H1 (cell line): ENCODE measurements around the gene CHAT. TPM values are rescaled to one million over a fixed set of nuclear protein-coding genes. Genes with fewer than 3 reads are reported as not detected.

Experiments used
- CTCF ChIA-PET: fragments of 300-600 bp; sonication (Branson Sonifier 250); formaldehyde crosslinking; loops from one replicate; lab custom pipeline; 2021; ENCODE audit not compliant: partially characterized antibody; lab: Charles Lee
- POLR2A ChIA-PET: fragments of 300-600 bp; sonication (Branson Sonifier 250); formaldehyde crosslinking; loops from one replicate; lab custom pipeline; 2021; ENCODE audit warnings: inconsistent platforms; ENCODE audit not compliant: partially characterized antibody; lab: Charles Lee
- DNase-seq, 2 experiments: peaks; one replicate each; pipeline versions ENCODE4 v3.0.0 to v3.0.0-alpha.2; 2010 to 2022; ENCODE audit warnings: low spot score in 2 of 2, low read depth in 1 of 2, mixed read lengths in 1 of 2
- FAIRE-seq: peaks from 2 replicates; lab custom pipeline; 2011; peaks lifted over from hg19 to GRCh38; lab: Jason Lieb, UNC
- H2AFZ ChIP-seq: 2 replicates; pipeline ENCODE4 v1.8.1; 2012; ENCODE audit warnings: low read length, inconsistent platforms
- H2AK5ac ChIP-seq: 2 replicates; pipeline ENCODE4 v1.6.1; 2013; ENCODE audit warnings: low read depth, low read length
- H2BK120ac ChIP-seq: replicated peaks from 2 replicates; pipeline ENCODE3; 2013; ENCODE audit warnings: low read depth, low read length, inconsistent platforms
- H2BK12ac ChIP-seq: 2 replicates; pipeline ENCODE4 v1.6.1; 2013; ENCODE audit warnings: low read depth, low read length
- H2BK15ac ChIP-seq: 2 replicates; pipeline ENCODE4 v1.6.1; 2013; ENCODE audit warnings: low read length
- H2BK20ac ChIP-seq: 2 replicates; pipeline ENCODE4 v1.6.1; 2013; ENCODE audit warnings: low read length
- H2BK5ac ChIP-seq: 2 replicates; pipeline ENCODE4 v1.6.1; 2013; ENCODE audit warnings: low read depth, low read length
- H3K14ac ChIP-seq: 2 replicates; pipeline ENCODE4 v1.6.1; 2013; ENCODE audit warnings: inconsistent platforms; ENCODE audit not compliant: insufficient read length
- H3K18ac ChIP-seq: 2 replicates; pipeline ENCODE4 v1.6.1; 2013; ENCODE audit warnings: low read length; ENCODE audit errors: extremely low read depth
- H3K23ac ChIP-seq: 2 replicates; pipeline ENCODE4 v1.6.1; 2013; ENCODE audit warnings: inconsistent platforms; ENCODE audit not compliant: insufficient read length
- H3K23me2 ChIP-seq: 2 replicates; pipeline ENCODE4 v1.6.1; 2013; ENCODE audit warnings: low read depth, low read length
- H3K27ac ChIP-seq: 2 replicates; pipeline ENCODE4 v1.6.1; 2011; ENCODE audit warnings: low read depth, low read length, inconsistent platforms
- H3K27me3 ChIP-seq, 4 experiments: replicated peaks in 1 of 4; 1 replicate in 1 of 4; 2 replicates in 3 of 4; pipeline versions ENCODE4 v1.6.1 to v1.8.1; 2011 to 2013; ENCODE audit warnings: low read length in 3 of 4, mild to moderate bottlenecking in 3 of 4, inconsistent platforms in 2 of 4, mixed read lengths in 2 of 4, moderate library complexity in 1 of 4; ENCODE audit not compliant: control insufficient read depth in 3 of 4, insufficient read depth in 3 of 4; ENCODE audit errors: extremely low read depth in 1 of 4
- H3K36me3 ChIP-seq, 4 experiments: 2 replicates each; pipeline versions ENCODE4 v1.6.1 to v1.8.1; 2011 to 2013; ENCODE audit warnings: mild to moderate bottlenecking in 4 of 4, low read length in 3 of 4, moderate library complexity in 2 of 4, control low read depth in 1 of 4, inconsistent platforms in 1 of 4; ENCODE audit not compliant: insufficient read depth in 4 of 4, control insufficient read depth in 2 of 4
- H3K4ac ChIP-seq: replicated peaks from 2 replicates; pipeline ENCODE3; 2013; ENCODE audit warnings: low read length, low read depth, mixed read lengths, inconsistent platforms; ENCODE audit not compliant: insufficient read length
- H3K4me1 ChIP-seq, 4 experiments: replicated peaks in 1 of 4; 1 replicate in 1 of 4; 2 replicates in 3 of 4; pipeline versions ENCODE4 v1.6.1 to v1.8.1; 2011 to 2013; ENCODE audit warnings: low read length in 3 of 4, inconsistent platforms in 2 of 4, mixed read lengths in 1 of 4; ENCODE audit not compliant: insufficient read depth in 4 of 4, control insufficient read depth in 3 of 4
- H3K4me2 ChIP-seq, 2 experiments: 2 replicates each; pipeline versions ENCODE4 v1.6.1 to v1.8.1; 2011 to 2013; ENCODE audit warnings: low read depth in 2 of 2, low read length in 2 of 2, control low read depth in 1 of 2, inconsistent platforms in 1 of 2, mild to moderate bottlenecking in 1 of 2; ENCODE audit not compliant: insufficient read depth in 1 of 2
- H3K4me3 ChIP-seq, 4 experiments: fragments of 200-600, 300-600 bp in 1 of 4; sonication (generic), shearing (Covaris generic), sonication (Bioruptor Twin) in 1 of 4; 2 replicates each; pipeline versions ENCODE4 v1.5.1 to v1.8.1; 2011 to 2016; ENCODE audit warnings: low read length in 4 of 4, low read depth in 3 of 4, control low read depth in 2 of 4, inconsistent platforms in 2 of 4, mild to moderate bottlenecking in 2 of 4, mixed read lengths in 1 of 4, moderate library complexity in 1 of 4; ENCODE audit not compliant: insufficient read depth in 2 of 4; ENCODE audit errors: extremely low read depth in 1 of 4
- H3K56ac ChIP-seq: replicated peaks from 2 replicates; pipeline ENCODE3; 2013; ENCODE audit warnings: low read depth, mild to moderate bottlenecking, mixed read lengths, low read length, inconsistent platforms; ENCODE audit not compliant: insufficient read length
- H3K79me1 ChIP-seq: 2 replicates; pipeline ENCODE4 v1.6.1; 2013; ENCODE audit warnings: low read depth, low read length, control low read depth
- H3K79me2 ChIP-seq, 2 experiments: 2 replicates each; pipeline versions ENCODE4 v1.6.1 to v1.8.1; 2012 to 2013; ENCODE audit warnings: low read length in 2 of 2, mild to moderate bottlenecking in 2 of 2, inconsistent platforms in 1 of 2; ENCODE audit not compliant: insufficient read depth in 2 of 2, control insufficient read depth in 1 of 2
- H3K9ac ChIP-seq, 4 experiments: replicated peaks in 1 of 4; 1 replicate in 1 of 4; 2 replicates in 3 of 4; pipeline versions ENCODE4 v1.6.1 to v1.8.1; 2011 to 2013; ENCODE audit warnings: low read depth in 3 of 4, low read length in 3 of 4, control low read depth in 2 of 4, mild to moderate bottlenecking in 2 of 4, moderate library complexity in 2 of 4, inconsistent platforms in 1 of 4; ENCODE audit errors: extremely low read depth in 1 of 4
- H3K9me3 ChIP-seq, 2 experiments: 2 replicates each; pipeline versions ENCODE4 v1.6.1 to v1.8.1; 2012 to 2013; ENCODE audit warnings: mild to moderate bottlenecking in 2 of 2, moderate library complexity in 2 of 2, control low read depth in 1 of 2, inconsistent platforms in 1 of 2, low read depth in 1 of 2, low read length in 1 of 2, mixed read lengths in 1 of 2; ENCODE audit not compliant: insufficient read depth in 2 of 2
- H4K20me1 ChIP-seq, 2 experiments: replicated peaks in 1 of 2; 2 replicates each; pipeline versions ENCODE3 to v1.8.1; 2011 to 2013; ENCODE audit warnings: inconsistent platforms in 2 of 2, low read length in 2 of 2, mild to moderate bottlenecking in 1 of 2; ENCODE audit not compliant: insufficient read depth in 2 of 2, control insufficient read depth in 1 of 2
- H4K5ac ChIP-seq: 2 replicates; pipeline ENCODE4 v1.6.1; 2013; ENCODE audit warnings: low read length, low read depth, mixed read lengths, inconsistent platforms; ENCODE audit not compliant: insufficient read length
- H4K8ac ChIP-seq: 2 replicates; pipeline ENCODE4 v1.8.0; 2013; ENCODE audit warnings: mild to moderate bottlenecking, moderate library complexity, low read length, inconsistent platforms; ENCODE audit not compliant: insufficient read depth; ENCODE audit errors: extremely low read depth
- H4K91ac ChIP-seq: replicated peaks from 2 replicates; pipeline ENCODE3; 2013; ENCODE audit warnings: low read length, mixed read lengths, inconsistent platforms; ENCODE audit not compliant: insufficient read length
- CBX8 ChIP-seq: fragments of 300-800, 300-1000 bp; sonication (generic); IDR thresholded peaks from 2 replicates; pipeline ENCODE4 v1.7.1; 2016; ENCODE audit warnings: low read depth, low read length, borderline replicate concordance
- EP300 ChIP-seq, 2 experiments: IDR thresholded peaks; 1 replicate in 1 of 2; 2 replicates in 1 of 2; pipeline ENCODE4 v1.6.1; 2011 to 2012; ENCODE audit warnings: low read depth in 2 of 2, low read length in 2 of 2, mild to moderate bottlenecking in 2 of 2, borderline replicate concordance in 1 of 2, inconsistent platforms in 1 of 2, moderate library complexity in 1 of 2
- GABPA ChIP-seq: IDR thresholded peaks from 2 replicates; pipeline ENCODE4 v1.6.1; 2011; ENCODE audit warnings: mild to moderate bottlenecking, low read length, moderate library complexity, borderline replicate concordance; ENCODE audit not compliant: insufficient read depth
- HDAC6 ChIP-seq: IDR thresholded peaks from one replicate; pipeline ENCODE4 v1.7.1; 2012; ENCODE audit warnings: low read depth, mild to moderate bottlenecking, inconsistent platforms, low read length, moderate library complexity
- RAD21 ChIP-seq, 2 experiments: IDR thresholded peaks in 1 of 2; conservative IDR thresholded peaks in 1 of 2; 2 replicates each; pipeline ENCODE4 v1.6.1; 2011; ENCODE audit warnings: low read depth in 2 of 2, low read length in 2 of 2, improper control_type of control experiment in 1 of 2, inconsistent platforms in 1 of 2, mild to moderate bottlenecking in 1 of 2, moderate library complexity in 1 of 2
- SAP30 ChIP-seq: fragments of 300-600 bp; sonication (generic); IDR thresholded peaks from 2 replicates; pipeline ENCODE4 v1.7.1; 2012; ENCODE audit warnings: low read length, moderate library complexity, mild to moderate bottlenecking, inconsistent platforms; ENCODE audit not compliant: insufficient read depth, insufficient replicate concordance
- TAF7 ChIP-seq: optimal IDR thresholded peaks from 2 replicates; pipeline ENCODE3; 2011; ENCODE audit warnings: low read depth, mild to moderate bottlenecking, inconsistent platforms, low read length, moderate library complexity, borderline replicate concordance
- WGBS, 2 experiments: shearing (Covaris generic) in 1 of 2; methylation state at CpG; one replicate each; pipeline versions ENCODE4 v1.1.6 to v1.1.7; 2013 to 2015; ENCODE audit warnings: low lambda C conversion rate in 2 of 2, mixed read lengths in 2 of 2, inconsistent platforms in 1 of 2, low coverage in 1 of 2, missing lambda C conversion rate in 1 of 2; ENCODE audit not compliant: insufficient replicate concordance in 2 of 2, insufficient coverage in 1 of 2, insufficient read length in 1 of 2; ENCODE audit errors: extremely low coverage in 1 of 2, missing lambda C conversion rate in 1 of 2; 5-methylcytosine and 5-hydroxymethylcytosine counted together
- polyA plus RNA-seq, 7 experiments: library from polyadenylated mRNA; depleted of rRNA in 3 of 7; stranded (reverse) in 5 of 7; unstranded in 2 of 7; fragments of >200 nt in 5 of 7; fragments of 200-250 nt in 2 of 7; gene quantifications; 1 replicate in 5 of 7; 2 replicates in 1 of 7; 4 replicates in 1 of 7; pipeline versions ENCODE4 v1.2.1 to v1.2.3, GENCODE V29; 2011 to 2013; ENCODE audit warnings: missing spikeins in 2 of 7, mixed read lengths in 2 of 7
- total RNA-seq: library from RNA; stranded (reverse); fragmentation: NEBNext Ultra II Directional; extraction: Animal tissue kit (Norgen Biotek cat#: 25700); gene quantifications from 2 replicates; pipeline ENCODE4 v1.2.1, GENCODE V29; 2021
- TF ChIP-seq, protein P1 (sequence below): IDR thresholded peaks from 2 replicates; pipeline ENCODE4 v1.6.1; 2012; ENCODE audit warnings: inconsistent platforms

Gene CHAT
- total and polyA plus RNA-seq, 2 of the 8 experiments (the other 6 are each of a cell fraction or from before 2014, with no cell fraction given), result not detected

GRCh38 chr10:49627038-49627437 lies 13.2 kb downstream of the CHAT start:
- Histone ChIP-seq H2BK120ac (no peak overlapping the region), H2BK15ac (no peak overlapping the region), H2AFZ (no peak overlapping the region)
- no peak for TF ChIP-seq GABPA
- TF ChIP-seq SAP30, result no peak
- no peak for TF ChIP-seq HDAC6
- TF ChIP-seq EP300 (IDR thresholded peaks at IDR 0.05; ENCODE audit: borderline replicate concordance in 1 of 2, low read depth in 2 of 2, low read length in 2 of 2), result no peak
- no peak for TF ChIP-seq RAD21 (IDR thresholded peaks at IDR 0.05 in 1 of 2, conservative IDR thresholded peaks at IDR 0.05 in 1 of 2; ENCODE audit: low read depth in 2 of 2, low read length in 2 of 2)
- no peak for TF ChIP-seq TAF7
- TF ChIP-seq, protein P1, sequence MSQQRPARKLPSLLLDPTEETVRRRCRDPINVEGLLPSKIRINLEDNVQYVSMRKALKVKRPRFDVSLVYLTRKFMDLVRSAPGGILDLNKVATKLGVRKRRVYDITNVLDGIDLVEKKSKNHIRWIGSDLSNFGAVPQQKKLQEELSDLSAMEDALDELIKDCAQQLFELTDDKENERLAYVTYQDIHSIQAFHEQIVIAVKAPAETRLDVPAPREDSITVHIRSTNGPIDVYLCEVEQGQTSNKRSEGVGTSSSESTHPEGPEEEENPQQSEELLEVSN, result no peak
- TF ChIP-seq CBX8, result no peak

More at GRCh38 chr10:49627038-49627437, 13.2 kb downstream of the CHAT start:
- H3K56ac ChIP-seq, result no peak overlapping the region
- peaks cover 4% of the 10 kb centered on the region; the same call in 1 of the 2 replicates for H3K23me2 ChIP-seq
- H3K36me3 ChIP-seq, result no peaks in the 10 kb centered on the region
- H2BK5ac ChIP-seq, result no peak overlapping the region
- H4K8ac ChIP-seq, result no peak overlapping the region
- H2BK20ac ChIP-seq, result no peak overlapping the region
- peaks cover 0 to 10% (median 1%) of the 10 kb centered on the region in 4 experiments; a peak in 4 of 7 replicates for H3K27me3 ChIP-seq
- H3K27ac ChIP-seq, result no peak overlapping the region
- no peaks in the 10 kb centered on the region for H3K9me3 ChIP-seq
- WGBS, 2 experiments, result 97% methylated on average over 7 of the region's 7 CpGs; no CpG with 5 or more reads in 1 of the 2 experiments
- H3K4me2 ChIP-seq, result no peak overlapping the region
- no peak overlapping the region for H3K4me3 ChIP-seq
- peaks cover 0 to 2% of the 10 kb centered on the region in 2 experiments for H4K20me1 ChIP-seq
- POLR2A ChIA-PET, result no interaction called here
- no peaks in the 10 kb centered on the region for H3K4me1 ChIP-seq
- no peak overlapping the region for H3K4ac ChIP-seq
- H3K79me2 ChIP-seq, result no peaks in the 10 kb centered on the region
- H4K5ac ChIP-seq, result no peak overlapping the region
- DNase-seq (no peak), FAIRE-seq (no peak)
- H2BK12ac ChIP-seq, result no peak overlapping the region
- H3K23ac ChIP-seq, result no peak overlapping the region
- no peaks in the 10 kb centered on the region for H3K79me1 ChIP-seq
- CTCF ChIA-PET, result interaction anchor here (1.0 to 2.0 kb wide), 3 partner anchors 11 to 19 kb away, joined by 3 to 6 read pairs (median 5); no protein-coding TSS in a partner anchor
- H2AK5ac ChIP-seq, result no peak overlapping the region
- no peak overlapping the region for H3K9ac ChIP-seq
- no peak overlapping the region for H3K14ac ChIP-seq
- H4K91ac ChIP-seq, result no peak overlapping the region
- no peak overlapping the region for H3K18ac ChIP-seq
